ENCODE measurements around the gene GPNMB.
"Not testable (repeated sequence)": the region's sequence is repeated elsewhere in the genome, so short reads cannot be mapped to it uniquely, and the experiment has no call there.

The GPNMB gene

DNA sequence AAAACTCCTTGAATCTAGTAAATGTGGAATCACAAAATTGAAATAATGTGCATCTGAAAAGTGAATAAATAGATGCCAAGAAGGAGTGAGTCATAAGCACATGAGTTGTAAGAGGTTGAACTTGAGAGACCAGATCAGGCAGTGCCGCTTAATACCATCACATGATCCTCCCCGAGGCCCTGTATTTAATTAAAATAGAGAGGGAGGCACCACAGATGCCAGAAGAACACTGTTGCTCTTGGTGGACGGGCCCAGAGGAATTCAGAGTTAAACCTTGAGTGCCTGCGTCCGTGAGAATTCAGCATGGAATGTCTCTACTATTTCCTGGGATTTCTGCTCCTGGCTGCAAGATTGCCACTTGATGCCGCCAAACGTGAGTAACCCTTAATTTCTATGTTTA lies at the start of gene GPNMB:
Gene GPNMB (plus strand): TSS at position 221 of the 400 bp plus-strand sequence. CDS start 83 bp downstream, at position 304.
- DNase-seq, result no peak

DNA sequence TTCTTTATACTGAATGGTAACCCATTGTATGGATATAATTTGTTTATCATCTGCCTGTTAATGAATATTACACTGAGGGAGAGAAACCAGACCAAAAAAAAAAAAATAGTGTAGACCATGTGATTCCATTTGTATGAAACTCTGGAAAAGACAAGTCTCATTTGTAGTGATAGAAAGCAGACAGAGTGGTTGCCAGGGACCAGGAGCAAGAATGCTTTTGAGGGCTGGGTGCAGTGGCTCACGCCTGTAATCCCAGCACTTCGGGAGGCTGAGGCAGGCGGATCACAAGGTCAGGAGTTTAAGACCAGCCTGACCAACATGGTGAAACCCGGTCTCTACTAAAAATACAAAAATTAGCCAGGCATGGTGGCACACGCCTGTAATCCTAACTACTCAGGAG lies 48.8 kb upstream of the GPNMB start:
- DNase-seq, result not testable (repeated sequence)

DNA sequence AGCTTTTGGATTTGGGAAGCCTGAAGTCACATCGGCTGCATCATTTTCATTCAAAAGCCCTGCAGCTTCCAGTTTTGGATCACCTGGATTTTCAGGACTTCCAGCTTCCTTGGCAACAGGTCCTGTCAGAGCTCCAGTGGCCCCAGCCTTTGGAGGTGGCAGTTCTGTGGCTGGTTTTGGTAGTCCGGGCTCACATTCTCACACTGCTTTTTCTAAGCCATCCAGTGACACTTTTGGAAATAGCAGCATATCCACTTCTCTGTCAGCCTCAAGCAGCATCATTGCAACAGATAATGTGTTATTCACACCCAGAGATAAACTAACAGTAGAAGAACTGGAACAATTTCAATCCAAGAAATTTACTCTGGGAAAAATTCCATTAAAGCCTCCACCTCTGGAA lies 46.2 kb upstream of the GPNMB start:
- DNase-seq, result no peak

DNA sequence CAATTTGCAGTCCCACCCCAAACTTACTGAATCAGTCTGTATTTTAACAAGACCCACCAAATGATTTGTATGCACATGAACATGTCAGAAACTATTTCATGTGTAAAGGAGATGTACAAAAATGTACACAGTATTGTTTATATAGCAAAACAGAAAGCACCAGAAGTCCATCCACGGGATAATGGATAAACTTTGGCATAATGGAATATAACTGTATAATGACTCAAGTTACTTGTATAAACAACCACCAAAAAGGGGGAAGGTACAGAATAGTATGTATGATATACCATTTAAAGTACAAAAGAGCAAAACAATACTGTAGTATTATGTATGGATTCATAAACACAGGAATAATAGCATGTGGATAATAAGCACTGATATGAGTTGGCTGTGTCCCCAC lies 42.3 kb upstream of the GPNMB start:
- no peak for DNase-seq

DNA sequence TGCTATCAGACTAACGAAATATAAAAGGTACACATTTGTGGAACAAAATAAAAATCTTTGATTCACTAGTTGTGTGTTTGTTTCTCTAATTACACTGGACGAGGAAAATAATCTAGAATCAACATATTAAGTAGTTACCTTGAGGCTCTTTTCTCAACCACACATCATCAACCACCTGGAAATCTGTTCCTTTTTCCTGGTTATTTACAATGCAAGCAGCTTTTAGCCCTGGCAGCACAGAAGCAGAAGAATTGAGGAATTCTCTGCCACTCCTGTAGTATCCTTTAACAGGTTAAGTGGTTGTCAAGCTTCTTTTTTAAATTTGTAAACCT lies 41.0 kb upstream of the GPNMB start:
- no peak for DNase-seq

DNA sequence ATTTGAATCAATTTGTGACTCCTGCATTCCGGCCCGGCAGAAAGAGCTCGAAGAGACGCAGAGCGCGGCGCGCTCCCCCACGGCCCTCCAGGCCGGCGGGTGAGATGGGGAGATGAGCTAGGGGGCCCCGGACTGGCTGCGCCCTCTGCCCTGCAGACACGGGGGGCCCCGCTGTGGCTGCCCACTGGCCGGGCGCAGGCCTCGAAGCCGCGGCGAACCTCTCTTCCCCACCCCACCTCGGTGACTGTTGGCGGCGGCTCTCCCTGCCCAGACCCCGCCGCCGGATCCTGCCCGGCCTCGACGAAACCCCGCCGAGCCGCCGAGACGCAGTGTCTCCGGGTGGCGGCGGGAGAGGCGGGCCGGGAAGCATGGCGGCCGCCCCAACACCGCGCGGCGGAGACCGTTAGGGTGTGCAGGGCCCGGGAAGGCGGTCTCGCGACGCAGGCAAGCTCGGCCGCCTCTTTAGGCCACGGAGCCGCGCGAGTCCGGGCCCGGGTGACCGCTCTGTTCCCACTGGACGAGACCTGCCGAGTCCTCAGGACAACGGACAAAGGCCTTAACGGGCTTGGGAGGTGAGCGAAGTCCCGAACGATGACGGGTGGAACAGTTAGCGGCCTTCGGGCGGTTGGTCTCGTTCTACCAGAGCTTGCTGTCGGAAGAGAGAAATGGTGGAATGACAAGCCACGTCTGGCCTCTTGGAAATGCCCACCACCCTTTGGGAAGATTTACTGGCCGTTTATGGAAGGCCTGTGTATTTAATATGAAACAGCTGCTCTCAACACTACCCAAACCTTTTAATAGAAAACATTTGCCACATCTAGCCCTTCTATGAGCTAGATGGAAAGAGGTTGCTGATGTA lies 40.4 kb upstream of the GPNMB start:
- DNase-seq, result no peak

DNA sequence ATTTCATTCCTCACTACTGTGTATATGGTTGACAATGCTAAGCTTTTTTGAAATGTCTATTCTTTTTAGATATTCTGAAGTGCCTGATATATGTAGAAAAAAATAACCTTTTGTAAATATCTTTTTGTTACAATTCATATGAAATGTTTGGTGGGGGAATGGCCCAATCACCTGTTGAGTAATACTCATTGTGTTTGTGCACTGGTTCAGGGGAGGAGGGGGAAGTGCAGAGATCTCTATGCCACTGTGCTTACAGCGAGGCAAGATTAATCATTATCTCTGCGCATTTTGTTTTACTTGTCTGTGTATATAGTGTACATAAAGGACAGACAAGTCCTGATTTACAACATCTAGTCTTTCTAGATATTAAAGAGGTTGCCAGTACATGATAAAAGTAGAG lies 39.6 kb upstream of the GPNMB start:
- no peak for DNase-seq

DNA sequence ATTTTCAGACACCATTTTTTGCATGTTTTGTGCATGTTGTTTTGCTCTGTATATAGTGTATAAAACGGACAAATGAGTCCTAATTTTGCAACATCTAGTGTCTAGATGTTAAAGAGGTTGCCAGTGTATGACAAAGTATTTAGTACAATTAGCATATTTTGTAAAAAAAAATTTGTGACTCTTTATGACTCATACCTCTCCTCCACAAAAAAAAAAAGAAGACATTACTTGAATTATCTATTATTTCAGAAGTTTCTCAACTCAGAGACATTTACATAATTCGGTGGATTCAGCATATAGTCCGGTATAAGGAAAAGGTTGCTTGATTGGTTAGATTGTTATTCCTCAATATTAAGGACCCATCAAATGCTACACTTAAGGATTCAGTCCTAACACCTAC lies 38.7 kb upstream of the GPNMB start:
- DNase-seq, result no peak

DNA sequence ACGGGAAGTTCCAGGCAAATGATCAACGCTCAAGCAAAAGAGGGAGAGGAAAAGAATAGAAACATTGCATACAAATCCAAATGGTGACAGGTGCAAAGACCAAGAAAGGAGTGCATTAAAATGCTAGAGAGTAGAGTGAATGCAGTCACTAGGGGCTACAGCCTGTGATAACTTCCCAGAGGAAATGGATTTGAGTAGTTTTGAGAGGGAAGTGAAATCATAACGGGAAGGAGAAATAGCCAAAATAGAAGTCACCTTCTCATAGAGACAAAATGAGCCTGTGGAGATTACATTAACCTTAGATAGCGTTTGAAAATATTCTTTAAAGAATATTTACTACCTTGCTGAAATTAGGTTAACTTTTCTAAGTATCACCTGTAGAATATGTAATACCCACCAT lies 38.3 kb upstream of the GPNMB start:
- no peak for DNase-seq

DNA sequence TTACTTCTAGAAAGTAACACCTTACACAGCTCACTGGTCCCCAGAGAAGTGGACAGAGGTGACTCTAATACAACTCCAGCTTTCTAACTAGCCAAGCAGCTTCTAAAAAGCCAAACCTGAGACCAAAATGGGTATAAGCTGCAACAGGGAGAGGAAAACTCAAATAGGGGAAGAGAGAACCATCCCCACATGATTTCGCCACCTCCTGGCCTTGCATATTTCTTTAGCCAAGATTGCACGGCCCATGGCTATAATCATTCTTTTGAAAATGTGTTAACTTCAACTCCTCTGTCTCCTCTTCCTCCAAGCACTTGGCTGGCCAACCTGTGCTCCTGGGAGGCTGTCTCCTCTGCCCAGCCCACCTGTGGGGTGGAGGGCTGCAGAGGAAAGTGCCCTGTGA lies 36.1 kb upstream of the GPNMB start:
- no peak for DNase-seq

DNA sequence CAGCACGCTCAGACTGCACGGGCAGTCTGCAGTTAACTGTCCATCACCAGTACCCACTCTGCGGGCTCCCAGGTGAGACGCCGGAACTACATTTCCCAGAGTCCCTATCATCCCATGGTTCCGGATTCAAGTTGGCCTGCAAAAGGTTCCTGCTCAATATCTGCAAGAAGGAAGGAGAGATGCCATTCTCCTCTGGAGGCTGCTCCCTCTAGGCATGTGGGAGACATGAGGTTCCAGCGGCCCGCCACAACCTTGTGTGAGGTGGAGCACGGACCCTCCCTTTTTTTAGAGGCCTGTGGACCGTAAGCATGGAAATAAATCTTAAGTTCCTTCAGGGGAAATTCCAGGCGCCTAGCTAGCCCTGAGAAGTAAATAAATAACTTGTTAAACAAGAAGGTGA lies 35.0 kb upstream of the GPNMB start:
- DNase-seq, result no peak

DNA sequence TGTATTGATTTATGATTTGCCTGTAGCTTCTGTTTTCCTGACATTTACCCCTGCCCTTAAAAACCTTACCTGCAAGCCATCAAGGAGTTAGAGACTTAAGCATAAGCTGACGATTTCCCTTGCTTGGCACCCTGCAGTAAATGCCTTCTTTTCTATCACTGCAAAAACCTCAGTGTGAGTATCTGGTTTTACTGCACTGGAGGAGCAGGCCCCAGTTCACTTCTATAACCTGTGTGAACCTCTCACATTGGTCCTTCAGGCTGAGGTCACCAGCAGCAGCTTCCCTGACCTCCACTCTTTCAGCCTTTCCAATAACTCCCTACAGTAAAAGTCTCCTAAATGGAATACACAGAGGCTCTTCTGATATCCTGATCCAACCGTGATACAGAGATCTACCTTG lies 34.2 kb upstream of the GPNMB start:
- no peak for DNase-seq

DNA sequence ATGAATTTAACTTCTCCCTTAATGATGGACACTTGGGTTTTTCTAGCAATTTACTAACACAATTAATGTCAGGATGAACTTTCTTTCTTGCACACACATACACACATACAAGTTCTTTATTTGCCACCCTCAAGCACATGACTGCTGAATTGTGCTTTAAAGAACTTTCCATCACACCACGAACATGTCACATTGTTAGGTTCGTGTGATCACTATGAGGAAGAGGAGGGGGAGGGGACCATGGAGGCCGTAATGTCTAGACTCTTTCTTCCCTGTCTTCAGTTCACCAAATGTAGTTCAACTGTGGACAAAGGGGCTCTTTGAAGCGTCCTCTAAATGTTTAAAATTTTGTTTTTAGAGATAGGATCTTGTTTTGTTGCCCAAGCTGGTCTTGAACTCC lies 33.7 kb upstream of the GPNMB start:
- DNase-seq, result no peak

DNA sequence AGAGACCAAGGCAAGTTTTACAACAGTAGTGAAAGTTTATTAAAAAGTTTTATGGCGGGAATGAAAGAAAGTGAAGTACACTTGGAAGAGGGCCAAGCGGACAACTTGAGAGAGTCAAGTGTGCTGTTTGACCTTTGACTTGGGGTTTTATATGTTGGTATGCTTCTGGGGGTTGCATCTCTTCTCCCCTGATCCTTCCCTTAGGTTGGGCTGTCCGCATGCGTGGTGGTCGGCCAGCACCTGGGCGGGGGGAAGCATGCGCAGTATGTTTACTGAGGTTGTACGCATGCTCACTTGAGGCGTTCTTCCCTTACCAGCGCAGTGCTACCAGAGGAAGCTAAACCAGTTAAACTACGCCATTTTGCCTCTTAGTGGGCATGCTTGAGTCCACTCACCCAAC lies 32.8 kb upstream of the GPNMB start:
- DNase-seq, result no peak

DNA sequence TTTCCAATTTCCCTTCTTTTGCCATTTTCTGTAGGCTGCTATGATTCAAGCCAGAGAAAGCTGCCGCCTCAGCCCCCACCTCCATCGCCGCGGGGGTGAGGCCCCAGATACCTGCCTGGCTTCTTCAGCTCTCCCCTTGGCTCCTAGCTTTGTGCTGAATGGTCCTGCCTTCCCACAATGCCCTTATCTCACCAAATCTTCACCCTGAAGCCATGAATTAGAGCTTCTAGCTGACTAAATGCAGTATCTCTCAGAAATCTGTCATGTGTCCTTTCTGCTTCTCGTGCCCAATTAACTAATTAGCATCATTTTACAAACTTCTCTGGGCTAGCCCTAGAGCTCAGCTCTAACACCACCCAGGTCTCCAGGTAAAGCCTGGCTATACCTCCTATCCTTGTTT lies 32.2 kb upstream of the GPNMB start:
- no peak for DNase-seq

DNA sequence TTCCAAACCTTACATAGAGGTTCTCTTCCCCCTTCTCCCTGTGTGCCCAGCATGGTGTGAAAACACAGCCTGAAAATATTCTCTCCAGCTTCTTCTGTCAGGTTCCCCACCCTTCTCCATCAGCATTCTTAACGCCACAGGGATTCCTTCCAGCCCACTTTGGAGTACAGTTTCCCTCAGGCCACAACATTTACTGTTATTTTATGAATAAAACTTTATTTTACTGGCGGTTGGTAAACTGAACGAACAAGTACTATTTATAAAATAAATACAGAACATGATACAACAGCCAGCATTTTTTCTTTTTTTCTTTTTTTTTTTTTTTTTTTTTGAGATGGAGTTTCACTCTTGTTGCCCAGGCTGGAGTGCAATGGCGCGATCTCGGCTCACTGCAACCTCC lies 31.6 kb upstream of the GPNMB start:
- DNase-seq, result no peak

DNA sequence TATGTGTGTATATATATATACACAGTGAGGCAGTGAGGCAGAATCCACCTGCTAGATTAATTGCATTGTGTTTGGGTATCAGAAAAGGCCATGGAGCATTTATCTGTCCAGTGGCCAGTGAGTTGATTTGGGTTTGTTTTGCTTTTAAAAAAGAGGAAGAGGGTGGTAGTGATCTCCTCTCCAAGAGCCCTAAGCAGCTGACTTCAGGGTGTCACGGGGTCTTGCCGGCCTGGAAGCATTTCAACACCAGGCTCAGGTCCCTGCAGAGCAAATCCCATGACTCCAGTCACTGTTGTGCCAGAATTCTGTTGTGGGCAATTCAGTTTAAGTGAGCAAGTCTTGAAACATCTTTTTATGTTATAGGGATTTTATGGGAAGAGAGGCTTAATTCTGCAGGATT lies 30.6 kb upstream of the GPNMB start:
- DNase-seq, result peak in 1 of 2 donors; percentile 39

DNA sequence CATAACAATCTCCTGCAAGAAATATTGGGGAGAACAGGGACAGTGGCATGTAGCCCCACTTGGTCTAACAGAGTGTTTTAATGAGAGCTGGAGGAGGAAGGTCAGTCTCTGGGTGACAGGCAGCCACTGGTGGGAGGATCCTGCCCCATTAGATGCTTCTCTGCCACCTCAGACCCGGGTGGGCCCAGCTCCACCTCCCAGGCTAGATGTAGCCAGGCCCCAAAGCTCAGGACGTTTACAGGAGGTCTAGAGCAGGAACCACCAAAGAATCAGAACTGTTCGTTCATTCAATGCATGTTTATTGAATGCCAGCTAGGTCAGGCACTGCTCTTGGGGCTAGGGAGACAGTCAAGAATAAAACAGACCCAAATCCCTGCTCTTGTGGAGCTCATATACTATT lies 28.4 kb upstream of the GPNMB start:
- no peak for DNase-seq

DNA sequence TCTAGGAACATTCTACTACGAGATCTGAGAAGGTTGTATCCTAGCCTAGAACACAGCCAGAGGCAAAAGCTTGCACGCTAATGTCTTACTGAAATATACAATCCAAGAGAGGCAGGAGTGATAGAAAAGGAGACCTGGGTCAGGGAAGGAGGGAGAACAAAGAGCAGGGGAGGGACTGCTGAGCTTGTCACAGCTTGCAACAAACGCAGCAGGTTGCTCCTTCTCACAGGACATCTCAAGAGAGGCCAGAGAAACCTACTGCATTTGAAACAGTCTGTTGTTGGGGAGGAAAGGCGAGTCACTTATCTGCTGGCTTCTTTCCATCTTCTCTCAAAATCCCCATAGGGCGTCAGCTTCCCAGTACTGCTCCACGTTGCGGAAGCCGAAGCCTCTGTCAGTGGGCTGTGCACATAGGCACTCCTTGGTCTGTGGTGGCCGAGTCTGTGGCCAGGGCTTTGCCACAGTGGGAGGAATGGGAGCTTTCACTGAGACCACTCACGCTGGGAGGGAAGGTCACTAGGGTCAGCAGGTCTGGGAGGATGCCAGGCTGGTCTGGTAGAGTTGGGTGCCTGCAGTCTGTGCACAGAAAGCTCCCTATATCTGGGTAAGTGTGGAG lies 25.8 kb upstream of the GPNMB start:
- no peak for DNase-seq

DNA sequence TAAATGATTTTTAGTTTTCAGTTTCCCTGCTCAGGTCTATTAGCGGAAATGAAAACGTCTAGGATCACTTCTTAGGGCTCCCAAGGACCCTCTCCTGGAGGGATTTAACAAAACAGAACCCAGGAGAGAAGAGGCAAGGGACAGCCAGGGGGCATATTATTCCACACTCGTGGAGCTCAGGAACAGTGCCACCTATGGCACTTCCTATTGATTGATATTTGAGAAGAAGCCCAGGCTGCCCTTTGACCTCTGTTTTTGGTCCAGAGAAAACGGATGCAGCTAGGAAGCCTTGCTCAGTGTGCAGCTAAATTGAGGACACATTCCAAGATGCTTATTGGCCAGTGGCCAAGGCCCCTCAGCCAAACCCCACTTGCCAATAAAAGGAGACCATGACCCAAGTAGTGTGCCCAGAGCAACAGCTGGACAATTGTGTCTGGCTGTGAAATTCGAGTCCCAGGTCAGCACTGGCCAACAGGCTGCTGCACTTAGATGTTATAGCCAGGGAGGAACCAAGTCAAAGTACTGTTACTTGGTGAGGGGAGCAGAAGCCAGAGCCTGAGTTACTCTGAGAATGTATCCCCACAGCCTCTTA lies 24.0 kb upstream of the GPNMB start:
- no peak for DNase-seq

DNA sequence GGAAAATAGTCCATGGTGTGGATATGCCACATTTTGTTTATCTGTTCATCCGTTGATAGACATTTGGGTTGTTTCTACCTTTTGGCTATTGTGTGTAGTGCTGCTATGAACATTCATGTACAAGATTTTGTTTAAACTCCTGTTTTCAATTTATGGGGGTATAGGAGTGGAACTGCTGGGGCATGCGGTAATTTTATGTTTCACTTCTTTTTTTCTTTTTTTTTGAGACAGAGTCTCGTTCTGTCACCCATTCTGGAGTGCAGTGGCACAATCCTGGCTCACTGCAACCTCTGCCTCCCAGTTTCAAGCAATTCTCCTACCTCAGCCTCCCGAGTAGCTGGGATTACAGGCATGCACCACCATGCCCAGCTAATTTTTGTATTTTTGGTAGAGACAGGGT lies 22.2 kb upstream of the GPNMB start:
- DNase-seq, result not testable (repeated sequence)

DNA sequence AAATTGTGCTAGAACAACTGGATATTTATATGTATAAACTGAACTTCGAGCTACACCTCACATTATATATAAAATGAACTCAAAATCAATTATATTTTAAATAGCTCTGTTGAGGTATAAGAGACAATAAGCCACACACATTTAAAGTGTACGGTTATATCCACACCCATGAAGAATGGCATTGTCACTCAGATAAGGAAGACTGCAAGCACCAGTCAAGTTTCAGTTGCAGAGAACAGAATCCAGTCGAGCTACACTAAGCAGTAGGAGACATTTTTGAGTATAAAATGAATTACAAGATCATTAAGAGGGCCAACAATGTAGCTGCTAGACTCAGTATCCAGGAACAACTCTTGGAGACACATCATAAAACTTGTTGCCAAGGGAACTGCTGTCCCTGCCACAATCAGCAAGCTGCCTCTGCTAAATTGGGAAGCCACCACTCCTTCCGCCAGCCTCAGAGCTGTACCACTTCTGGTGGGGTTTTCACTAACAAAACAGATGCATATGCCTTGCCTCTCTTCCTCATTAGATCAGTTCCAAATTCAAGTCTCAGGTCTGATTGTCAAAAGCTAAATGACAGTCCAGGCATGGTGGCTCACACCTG lies 19.6 kb upstream of the GPNMB start:
- no peak for DNase-seq

DNA sequence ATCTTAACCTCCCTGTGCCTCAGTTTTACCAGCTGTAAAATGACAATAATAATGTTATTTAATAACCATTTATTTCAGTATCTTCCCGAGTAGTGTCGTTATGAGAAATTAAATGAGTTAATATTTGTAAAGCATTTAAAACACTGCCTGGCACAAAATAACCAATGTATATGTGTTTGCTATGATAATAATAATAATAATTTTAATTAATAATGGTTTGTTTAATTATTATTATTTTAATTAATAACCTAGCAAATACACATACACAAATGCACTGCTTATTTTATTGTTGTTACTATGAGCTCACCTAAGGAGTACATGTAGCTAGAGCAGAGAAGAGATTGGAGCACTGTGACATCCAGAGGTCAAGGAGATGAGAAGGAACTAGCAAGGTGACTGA lies 18.2 kb upstream of the GPNMB start:
- no peak for DNase-seq

DNA sequence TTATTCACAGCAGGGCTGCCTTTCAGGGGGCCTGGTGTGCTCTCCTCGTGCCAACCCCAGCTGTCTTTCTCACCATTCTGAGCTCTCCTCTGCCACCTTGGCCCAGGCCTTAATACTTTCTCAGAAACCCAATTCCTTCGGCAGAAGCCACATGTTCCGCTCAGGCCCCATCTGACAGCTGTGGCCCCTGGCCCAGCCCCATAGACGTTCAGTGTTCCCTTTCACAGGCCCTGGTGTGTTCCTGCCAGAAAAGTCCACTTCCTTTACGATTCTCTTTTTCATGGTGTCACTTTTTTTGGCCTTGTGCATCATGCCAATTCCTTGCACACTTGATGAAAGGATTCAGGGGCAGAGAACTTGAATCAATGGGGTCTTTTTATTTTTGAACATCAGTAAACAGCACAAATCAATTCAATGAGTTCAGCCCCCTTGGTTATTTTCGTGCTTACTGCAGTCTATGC lies 15.9 kb upstream of the GPNMB start:
- no peak for DNase-seq

Measured in CD4-positive, alpha-beta T cell treated with Interferon alpha-2 for 1 hour (primary cell).